ENCODE measurements around the gene GH1.
"Not testable (repeated sequence)": the region's sequence is repeated elsewhere in the genome, so short reads cannot be mapped to it uniquely, and the experiment has no call there.

GH1 gene

DNA sequence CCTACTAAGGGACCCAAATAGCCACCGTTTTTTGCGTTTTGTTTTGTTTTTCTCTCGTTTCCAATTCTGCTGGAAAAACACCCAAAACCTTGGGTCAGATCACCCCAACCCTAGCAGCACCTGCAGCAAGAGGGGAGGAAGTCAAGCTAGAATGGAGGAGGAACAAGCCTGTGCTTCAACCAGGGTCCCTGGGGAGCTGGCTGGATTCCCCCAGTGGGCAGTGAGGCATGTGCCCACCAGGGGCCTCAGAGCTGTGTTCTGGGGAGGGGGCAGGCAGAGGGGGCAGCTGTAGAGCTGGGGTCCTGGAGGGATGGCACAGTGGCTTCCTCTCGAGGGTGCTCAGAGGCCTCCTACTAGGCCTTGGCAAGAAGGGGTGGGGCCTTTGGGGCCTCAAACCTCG lies 7.0 kb upstream of the GH1 start:
- no peak for DNase-seq

DNA sequence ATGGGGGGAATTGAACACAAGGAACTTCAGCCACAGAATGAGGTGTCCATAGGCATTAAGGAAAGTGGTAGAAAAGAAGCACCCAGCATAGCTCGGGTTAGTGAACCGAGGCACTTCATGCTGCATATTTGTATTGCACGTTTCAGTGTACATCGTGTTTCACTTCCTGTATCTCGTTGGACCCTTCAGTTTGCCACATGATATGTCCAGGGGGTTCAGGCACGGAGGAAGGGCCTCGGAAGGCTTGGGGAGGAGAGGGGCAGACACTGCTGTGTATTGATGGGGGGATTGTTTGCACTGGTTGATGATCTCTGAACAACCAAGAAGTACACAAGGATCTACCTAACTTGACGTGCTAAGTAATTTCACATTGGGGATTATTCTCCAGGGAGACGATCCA lies 3.8 kb upstream of the GH1 start:
- DNase-seq: not testable (repeated sequence)

DNA sequence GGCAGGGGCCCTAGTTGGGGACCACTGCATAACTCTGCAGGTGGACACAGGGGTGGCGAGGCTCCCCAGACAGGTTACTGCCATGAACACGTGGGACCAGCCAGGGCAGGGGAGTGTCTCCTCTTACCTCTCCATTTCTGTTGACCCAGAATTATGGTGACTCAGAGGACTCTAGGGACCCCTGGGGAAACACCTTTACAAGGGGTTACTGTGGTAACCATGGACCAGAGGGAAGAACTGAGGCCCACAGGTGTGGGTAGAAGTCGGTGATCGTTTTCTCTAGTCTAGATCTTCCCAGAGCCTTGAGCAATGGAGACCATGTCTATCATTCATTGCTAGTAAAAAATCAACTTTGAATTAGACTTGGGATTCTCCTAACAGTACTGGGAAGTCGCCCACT lies 2.1 kb upstream of the GH1 start:
- DNase-seq: not testable (repeated sequence)

DNA sequence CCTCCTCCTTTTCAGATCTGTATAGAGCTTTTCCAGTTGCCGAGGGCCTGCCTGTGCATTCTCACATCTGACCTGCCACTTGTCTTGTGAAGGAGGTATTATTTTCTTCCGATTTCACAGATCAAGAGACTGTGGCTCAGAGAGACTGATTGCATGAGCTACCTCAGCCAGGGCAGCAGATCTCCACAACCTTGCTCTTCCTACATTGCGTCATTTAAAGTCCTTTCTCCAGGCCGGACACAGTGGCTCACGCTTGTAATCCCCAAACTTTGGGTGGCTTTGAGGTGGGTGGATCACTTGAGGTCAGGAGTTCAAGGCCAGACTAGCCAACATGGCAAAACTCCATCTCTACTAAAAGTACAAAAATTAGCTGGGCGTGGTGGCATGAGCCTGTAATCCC lies 1.4 kb upstream of the GH1 start:
- DNase-seq: not testable (repeated sequence)

DNA sequence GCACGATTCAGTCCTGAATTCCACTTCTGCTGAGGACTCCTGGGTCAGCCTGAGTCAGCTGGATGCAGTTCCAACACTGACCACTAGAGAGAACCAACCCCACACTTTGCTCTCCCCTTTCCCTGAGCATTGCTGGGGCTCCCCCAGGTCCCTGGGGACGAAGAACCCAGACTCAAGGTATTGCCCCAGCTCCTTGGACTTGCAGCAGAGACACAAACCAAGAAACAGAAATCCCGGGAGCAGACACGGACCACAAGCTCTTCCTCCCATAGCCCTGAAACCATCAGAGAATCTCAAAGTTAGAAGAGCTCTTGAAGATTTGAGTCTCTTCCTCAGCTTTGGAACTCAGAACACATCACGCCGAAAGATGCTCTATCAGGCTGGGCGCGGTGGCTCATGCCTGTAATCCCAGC lies 678 bp upstream of the GH1 start:
- peak; percentile 79 for DNase-seq

DNA sequence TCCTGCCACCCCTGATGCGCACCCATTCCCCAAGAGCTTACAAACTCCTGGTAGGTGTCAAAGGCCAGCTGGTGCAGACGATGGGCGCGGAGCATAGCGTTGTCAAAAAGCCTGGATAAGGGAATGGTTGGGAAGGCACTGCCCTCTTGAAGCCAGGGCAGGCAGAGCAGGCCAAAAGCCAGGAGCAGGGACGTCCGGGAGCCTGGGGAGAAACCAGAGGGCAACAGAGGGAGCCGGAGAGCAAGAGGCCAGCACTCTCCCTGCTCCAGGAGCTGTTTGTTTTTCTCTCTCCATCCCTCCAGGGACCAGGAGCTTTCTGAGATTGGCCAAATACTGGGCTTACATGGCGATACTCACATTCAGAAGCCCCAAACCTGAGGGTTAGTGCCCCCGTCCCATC lies 334 bp downstream of the GH1 start:
- DNase-seq: no peak

DNA sequence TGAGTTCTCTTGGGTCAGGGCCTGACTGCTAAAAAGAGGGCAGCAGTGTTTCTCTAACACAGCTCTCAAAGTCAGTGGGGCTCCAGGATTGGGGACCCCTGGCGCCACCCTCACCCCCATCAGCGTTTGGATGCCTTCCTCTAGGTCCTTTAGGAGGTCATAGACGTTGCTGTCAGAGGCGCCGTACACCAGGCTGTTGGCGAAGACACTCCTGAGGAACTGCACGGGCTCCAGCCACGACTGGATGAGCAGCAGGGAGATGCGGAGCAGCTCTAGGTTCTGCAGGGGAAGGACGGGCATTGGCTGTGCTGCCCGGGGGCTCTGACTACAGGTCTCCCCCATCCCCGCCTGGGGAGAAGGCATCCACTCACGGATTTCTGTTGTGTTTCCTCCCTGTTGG lies 993 bp downstream of the GH1 start:
- DNase-seq: no peak

DNA sequence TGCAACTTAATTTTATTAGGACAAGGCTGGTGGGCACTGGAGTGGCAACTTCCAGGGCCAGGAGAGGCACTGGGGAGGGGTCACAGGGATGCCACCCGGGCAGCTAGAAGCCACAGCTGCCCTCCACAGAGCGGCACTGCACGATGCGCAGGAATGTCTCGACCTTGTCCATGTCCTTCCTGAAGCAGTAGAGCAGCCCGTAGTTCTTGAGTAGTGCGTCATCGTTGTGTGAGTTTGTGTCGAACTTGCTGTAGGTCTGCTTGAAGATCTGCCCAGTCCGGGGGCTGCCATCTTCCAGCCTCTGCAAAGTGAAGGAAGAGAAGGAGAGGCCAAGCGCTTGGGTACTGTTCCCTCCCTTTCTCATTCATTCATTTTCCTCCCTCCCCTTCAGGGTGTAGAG lies 1.4 kb downstream of the GH1 start:
- not testable (repeated sequence) for DNase-seq

DNA sequence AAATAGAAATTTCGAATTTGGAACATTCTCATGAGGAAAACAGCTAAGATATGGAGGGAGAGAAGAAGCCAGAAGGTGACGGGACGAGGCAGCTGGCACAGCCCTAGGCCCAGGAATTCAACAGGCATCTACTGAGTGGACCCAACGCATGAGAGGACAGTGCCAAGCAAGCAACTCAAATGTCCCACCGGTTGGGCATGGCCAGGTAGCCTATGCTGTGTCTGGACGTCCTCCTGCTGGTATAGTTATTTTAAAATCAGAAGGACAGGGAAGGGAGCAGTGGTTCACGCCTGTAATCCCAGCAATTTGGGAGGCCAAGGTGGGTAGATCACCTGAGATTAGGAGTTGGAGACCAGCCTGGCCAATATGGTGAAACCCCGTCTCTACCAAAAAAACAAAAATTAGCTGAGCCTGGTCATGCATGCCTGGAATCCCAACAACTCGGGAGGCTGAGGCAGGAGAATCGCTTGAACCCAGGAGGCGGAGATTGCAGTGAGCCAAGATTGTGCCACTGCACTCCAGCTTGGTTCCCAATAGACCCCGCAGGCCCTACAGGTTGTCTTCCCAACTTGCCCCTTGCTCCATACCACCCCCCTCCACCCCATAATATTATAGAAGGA lies 2.0 kb downstream of the GH1 start:
- DNase-seq: no peak

DNA sequence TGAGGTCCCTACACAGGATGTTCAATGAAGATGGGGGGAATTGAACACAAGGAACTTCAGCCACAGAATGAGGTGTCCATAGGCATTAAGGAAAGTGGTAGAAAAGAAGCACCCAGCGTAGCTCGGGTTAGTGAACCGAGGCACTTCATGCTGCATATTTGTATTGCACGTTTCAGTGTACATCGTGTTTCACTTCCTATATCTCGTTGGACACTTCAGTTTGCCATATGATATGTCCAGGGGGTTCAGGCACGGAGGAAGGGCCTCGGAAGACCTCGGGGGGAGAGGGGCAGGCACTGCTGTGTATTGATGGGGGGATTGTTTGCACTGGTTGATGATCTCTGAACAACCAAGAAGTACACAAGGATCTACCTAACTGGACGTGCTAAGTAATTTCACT lies 2.9 kb downstream of the GH1 start:
- not testable (repeated sequence) for DNase-seq

DNA sequence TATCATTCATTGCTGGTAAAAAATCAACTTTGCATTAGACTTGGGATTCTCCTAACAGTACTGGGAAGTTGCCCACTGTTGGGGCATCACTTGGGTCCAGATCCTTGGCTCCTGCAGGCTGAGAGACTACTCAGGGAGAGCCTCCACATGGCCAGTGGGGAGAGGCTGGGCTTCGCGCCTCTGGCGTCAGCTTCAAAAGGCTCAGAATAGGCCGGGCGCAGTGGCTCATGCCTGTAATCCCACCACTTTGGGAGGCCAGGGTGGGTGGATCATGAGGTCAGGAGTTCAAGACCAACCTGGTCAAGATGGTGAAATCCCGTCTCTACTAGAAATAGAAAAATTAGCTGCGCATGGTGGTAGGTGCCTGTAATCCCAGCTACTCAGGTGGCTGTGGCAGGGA lies 4.2 kb downstream of the GH1 start:
- DNase-seq: no peak

DNA sequence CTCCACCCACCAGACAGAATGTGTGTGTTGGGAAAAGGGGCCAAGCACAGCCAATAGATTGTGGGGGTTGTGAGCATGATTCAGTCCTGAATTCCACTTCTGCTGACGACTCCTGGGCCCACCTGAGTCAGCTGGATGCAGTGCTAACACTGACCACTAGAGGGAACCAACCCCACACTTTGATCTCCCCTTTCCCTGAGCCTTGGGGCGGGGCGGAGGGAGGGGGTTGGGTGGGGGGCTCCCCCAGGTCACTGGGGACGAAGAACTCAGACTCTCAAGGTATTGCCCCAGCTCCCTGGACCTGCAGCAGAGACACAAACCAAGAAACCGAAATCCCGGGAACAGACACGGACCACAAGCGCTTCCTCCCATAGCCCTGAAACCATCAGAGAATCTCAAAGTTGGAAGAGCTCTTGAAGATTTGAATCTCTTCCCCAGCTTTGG lies 7.0 kb downstream of the GH1 start:
- peak; percentile 51 for DNase-seq

DNA sequence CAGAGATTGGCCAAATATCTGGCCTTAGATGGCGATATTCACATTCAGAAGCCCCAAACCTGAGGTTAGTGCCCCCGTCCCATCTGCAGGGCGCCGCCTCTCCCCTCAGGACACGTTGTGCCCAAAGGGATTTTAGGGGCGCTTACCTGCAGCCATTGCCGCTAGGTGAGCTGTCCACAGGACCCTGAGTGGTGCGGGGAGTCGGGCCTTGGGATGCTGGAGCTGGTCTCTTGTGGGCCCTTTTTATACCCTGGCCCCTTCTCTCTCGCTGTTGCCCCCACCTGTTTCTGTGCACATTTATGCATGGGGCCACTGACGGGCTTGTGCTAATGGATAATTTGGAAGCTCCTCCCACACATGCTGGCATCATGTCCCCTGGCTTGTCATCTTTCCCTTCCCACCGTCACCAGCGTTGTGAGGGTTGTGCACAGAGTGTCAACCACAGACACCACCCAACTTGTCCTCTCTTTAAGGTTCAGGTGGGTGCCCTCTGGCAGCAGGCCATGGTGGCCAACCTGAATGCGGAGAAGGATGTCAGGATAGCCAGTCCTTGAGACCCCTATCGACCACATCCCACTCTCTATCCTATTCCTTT lies 7.5 kb downstream of the GH1 start, which contains the start of gene CSHL1:
Gene CSHL1 (minus strand): TSS at position 218 of the 595 bp plus-strand sequence. CDS start 62 bp downstream, at position 156.
- DNase-seq: no peak

DNA sequence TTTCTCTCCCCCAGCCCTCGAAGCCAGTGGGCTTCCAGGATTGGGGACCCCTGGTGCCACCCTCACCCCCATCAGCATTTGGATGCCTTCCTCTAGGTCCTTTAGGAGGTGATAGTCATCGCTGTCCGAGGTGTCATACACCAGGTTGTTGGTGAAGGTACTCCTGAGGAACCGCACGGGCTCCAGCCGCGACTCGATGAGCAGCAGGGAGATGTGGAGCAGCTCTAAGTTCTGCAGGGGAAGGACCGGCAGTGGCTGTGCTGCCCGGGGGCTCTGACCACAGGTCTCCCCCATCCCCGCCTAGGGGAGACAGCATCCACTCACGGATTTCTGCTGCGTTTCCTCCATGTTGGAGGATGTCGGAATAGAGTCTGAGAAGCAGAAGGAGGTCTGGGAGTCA lies 8.5 kb downstream of the GH1 start:
- no peak for DNase-seq

DNA sequence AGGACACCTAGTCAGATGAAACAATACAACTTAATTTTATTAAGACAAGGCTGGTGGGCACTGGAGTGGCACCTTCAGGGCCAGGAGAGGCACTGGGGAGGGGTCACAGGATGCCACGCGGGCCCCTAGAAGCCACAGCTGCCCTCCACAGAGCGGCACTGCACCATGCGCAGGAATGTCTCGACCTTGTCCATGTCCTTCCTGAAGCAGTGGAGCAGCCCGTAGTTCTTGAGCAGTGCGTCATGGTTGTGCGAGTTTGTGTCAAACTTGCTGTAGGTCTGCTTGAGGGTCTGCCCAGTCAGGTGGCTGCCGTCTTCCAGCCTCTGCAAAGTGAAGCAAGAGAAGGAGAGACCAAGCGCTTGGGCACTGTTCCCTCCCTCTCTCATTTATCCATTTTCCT lies 9.1 kb downstream of the GH1 start:
- not testable (repeated sequence) for DNase-seq

DNA sequence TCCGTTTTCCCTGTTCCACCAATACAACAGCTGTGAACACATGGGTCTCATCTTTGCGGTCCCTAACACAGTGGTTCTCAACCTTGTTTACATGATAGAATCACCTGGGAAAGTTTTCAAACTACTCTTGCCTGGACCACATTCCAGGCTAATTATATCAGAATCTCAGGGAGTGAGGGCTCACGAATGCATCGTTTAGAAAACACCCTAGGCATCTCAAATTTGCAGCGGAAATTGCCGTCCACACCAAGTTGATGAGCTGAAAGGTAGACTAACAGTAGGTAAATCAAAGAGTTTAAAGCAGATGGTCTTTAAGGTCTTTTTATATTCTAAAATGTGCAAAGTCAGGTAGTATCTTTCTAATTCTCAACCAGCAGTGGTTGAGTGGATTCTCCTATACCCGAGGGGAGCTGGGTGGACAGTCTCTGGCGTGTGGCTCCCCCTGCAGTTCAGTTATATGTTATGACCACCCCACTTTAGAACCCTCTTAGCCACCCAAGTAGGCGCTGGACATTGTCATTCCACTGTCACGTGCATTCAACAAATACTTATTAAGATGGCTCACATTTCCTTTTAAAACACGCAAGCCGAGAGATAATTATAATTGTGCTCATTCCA lies 11.4 kb downstream of the GH1 start:
- DNase-seq: not testable (repeated sequence)

DNA sequence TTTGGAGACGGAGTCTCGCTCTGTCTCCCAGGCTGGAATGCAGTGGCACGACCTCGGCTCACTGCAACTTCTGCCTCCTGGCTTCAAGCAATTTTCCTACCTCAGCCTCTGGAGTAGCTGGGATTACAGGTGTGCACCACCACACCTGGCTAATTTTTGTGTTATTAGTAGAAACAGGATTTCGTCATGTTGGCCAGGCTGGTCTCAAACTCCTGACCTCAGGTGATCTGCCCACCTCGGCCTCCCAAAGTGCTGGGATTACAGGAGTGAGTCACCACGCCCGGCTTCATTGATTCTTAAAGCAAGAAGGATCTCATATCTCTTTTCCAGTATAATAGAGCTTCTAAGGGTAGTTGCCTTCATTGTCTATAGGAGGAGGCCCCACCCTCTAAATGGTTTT lies 13.8 kb downstream of the GH1 start:
- not testable (repeated sequence) for DNase-seq

DNA sequence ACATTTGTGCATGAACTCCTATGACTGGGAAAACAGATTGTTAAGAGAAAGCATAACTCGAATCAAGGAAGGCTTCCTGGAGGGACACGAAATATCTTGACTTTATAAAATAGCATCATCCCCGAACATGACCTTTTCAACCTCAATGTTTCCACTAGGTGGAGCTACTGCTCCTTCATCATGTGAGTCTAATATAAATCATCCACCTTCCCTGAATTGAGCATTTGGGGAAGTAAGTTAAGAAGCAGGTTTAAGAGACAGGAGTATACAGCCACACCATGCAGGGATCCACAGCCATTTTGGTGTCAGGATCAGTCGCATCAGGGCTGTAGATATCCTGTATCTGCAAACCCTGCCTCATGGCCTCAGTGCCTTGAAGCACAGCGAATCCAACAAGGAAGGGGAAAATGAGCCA lies 14.8 kb downstream of the GH1 start:
- peak; percentile 67 for DNase-seq

DNA sequence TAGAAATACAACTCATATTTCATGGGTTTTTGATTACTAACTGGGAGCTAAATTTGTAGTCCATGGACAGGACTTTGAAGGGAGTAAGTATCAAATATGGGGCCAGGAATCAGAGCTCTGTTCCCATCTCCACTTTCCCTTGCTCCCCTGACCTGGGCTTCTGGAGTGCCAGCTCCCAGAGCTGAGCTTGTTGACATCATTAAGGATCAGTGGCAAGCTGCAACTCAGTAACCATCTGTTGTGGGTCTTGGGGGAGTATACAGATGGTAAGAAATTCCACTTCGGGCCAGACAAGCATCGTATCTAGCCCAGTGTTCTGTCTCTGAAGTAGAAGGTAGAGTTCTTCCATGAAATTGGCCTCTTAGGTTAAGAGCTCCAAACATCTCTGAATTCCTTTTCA lies 16.7 kb downstream of the GH1 start:
- DNase-seq: not testable (repeated sequence)

DNA sequence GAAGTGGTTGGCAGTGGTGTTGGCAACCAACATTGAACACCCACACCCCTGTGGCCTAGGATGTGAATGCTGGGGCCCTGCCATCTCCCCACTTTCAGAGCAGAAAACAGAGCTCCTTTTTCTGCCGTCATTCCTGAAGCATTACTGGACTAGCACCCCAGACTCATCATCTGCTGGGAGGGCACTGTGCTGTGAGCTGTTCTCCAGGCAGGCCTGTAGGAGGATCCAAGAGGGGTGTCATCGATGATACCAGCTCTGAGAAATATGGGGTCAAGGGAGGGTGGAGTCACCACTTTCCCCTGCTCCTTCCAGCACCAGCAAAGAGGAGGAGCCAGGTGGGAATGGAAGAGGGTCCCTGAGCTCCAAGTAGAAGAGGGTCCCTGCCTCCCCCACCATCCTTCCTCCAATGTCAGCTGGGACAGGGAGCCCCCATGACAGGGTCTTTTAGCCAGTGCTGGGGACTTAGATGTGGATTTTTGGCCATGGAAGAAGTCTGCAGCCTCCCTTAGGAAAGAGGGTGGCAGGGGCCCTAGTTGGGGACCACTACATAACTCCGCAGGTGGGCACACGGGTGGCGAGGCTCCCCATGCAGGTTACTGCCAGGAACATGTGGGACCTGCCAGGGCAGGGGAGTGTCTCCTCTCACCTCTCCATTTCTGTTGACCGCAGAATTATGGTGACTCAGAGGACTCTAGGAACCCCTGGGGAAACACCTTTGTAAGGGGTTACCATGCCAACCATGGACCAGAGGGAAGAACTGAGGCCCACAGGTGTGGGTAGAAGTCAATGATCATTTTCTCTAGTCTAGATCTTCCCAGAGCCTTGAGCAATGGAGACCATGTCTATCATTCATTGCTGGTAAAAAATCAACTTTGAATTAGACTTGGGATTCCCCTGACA lies 19.5 kb downstream of the GH1 start:
- DNase-seq: peak; percentile 71

DNA sequence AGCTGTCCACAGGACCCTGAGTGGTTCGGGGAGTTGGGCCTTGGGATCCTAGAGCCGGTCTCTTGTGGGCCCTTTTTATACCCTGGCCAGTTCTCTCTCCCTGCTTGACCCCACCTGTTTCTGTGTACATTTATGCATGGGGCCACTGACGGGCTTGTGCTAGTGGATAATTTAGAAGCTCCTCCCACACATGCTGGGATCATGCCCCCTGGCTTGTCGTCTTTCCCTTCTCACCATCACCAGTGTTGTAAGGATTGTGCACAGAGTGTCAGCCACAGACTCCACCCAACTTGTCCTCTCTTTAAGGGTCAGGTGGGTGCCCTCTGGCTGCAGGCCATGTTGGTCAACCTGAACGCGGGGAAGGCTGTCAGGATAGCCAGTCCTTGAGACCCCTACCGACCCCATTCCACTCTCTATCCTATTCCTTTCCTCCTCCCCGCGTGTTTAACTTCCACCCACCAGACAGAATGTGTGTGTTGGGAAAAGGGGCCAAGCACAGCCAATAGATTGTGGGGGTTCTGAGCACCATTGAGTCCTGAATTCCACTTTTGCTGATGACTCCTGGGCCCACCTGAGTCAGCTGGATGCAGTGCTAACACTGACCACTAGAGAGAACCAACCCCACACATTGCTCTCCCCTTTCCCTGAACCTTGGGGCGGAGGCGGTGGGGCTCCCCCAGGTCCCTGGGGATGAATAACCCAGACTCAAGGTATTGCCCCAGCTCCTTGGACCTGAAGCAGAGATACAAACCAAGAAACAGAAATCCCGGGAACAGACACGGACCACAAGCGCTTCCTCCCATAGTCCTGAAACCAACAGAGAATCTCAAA lies 21.9 kb downstream of the GH1 start, which contains the start of gene CSH1:
Gene CSH1 (minus strand): TSS at position 51 of the 831 bp plus-strand sequence. CDS start 63 bp downstream, outside the sequence.
- not testable (repeated sequence) for DNase-seq

DNA sequence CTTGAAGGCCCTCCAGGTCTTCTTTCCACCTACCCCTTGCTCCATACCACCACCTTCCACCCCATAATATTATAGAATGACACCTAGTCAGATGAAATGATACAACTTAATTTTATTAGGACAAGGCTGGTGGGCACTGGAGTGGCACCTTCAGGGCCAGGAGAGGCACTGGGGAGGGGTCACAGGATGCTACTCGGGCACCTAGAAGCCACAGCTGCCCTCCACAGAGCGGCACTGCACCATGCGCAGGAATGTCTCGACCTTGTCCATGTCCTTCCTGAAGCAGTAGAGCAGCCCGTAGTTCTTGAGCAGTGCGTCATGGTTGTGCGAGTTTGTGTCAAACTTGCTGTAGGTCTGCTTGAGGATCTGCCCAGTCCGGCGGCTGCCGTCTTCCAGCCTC lies 23.8 kb downstream of the GH1 start:
- DNase-seq: not testable (repeated sequence)

All from CD4-positive, alpha-beta T cell treated with Interleukin-4 for 4 hours (primary cell).